ENCODE data around the gene GRM7.

GRCh38 chr3:7607083-7607482, 746.2 kb downstream of the GRM7 start:
- TF ChIP-seq CTCF (IDR thresholded peaks at IDR 0.05): no peak
- no peak for TF ChIP-seq EZH2 (IDR thresholded peaks at IDR 0.05)

Data from neural progenitor cell (in vitro differentiated cells).